HG03175 (cell line): ENCODE results near the gene ZNF512.
"Not testable (repeated sequence)": the region's sequence is repeated elsewhere in the genome, so short reads cannot be mapped to it uniquely, and the experiment has no call there.

ENCODE experiments used
- ATAC-seq: cut with Tn5 transposase; IDR thresholded peaks from one replicate; pipeline ENCODE4 v1.9.1; 2021; ENCODE audit warnings: mild to moderate bottlenecking, moderate library complexity; ENCODE audit not compliant: unreplicated experiment

Gene ZNF512

GRCh38 chr2:27630257-27630656 is 47.4 kb downstream of the ZNF512 start:
- not testable (repeated sequence) for ATAC-seq

GRCh38 chr2:27634291-27634690 is 51.4 kb downstream of the ZNF512 start:
- ATAC-seq = no peak

GRCh38 chr2:27636766-27637165 is 53.9 kb downstream of the ZNF512 start:
- ATAC-seq = no peak

- no peak for ATAC-seq
These were observed 55.3 kb downstream of the ZNF512 start for GRCh38 chr2:27638037-27638637.

GRCh38 chr2:27638709-27639108 is 55.9 kb downstream of the ZNF512 start:
- ATAC-seq = no peak

- ATAC-seq = no peak
These were observed 57.9 kb downstream of the ZNF512 start for GRCh38 chr2:27640722-27641245.

- ATAC-seq = no peak
These were observed 62.4 kb downstream of the ZNF512 start for GRCh38 chr2:27645197-27645596.

- ATAC-seq = no peak
These were observed 64.4 kb downstream of the ZNF512 start for GRCh38 chr2:27647289-27647688.

- ATAC-seq = no peak
These were observed 64.9 kb downstream of the ZNF512 start for GRCh38 chr2:27647737-27648136.

- no peak for ATAC-seq
These were observed 68.2 kb downstream of the ZNF512 start for GRCh38 chr2:27651056-27651455.

- no peak for ATAC-seq
These were observed 69.5 kb downstream of the ZNF512 start for GRCh38 chr2:27652341-27652740.

- ATAC-seq = no peak
These were observed 69.9 kb downstream of the ZNF512 start for GRCh38 chr2:27652790-27653189.

GRCh38 chr2:27653397-27653796 is 70.6 kb downstream of the ZNF512 start:
- ATAC-seq = no peak

GRCh38 chr2:27655155-27655951 is 72.5 kb downstream of the ZNF512 start:
- ATAC-seq = no peak

GRCh38 chr2:27661371-27661770 is 78.5 kb downstream of the ZNF512 start:
- ATAC-seq = no peak

- peak; percentile 77 for ATAC-seq
These were observed 80.7 kb downstream of the ZNF512 start, which contains the start of the genes SLC4A1AP and SUPT7L for GRCh38 chr2:27663285-27664153. TSS of gene SLC4A1AP (plus strand) at chr2:27663889. CDS start at chr2:27663915, 26 bp downstream. TSS of gene SUPT7L (minus strand) at chr2:27663614. CDS start at chr2:27662192, 1,422 bp downstream.

- peak; percentile 11 for ATAC-seq
These were observed 81.3 kb downstream of the ZNF512 start for GRCh38 chr2:27664154-27664574.

GRCh38 chr2:27664622-27665363 is 82.0 kb downstream of the ZNF512 start:
- no peak for ATAC-seq

- ATAC-seq = no peak
These were observed 84.6 kb downstream of the ZNF512 start for GRCh38 chr2:27667446-27667845.

- no peak for ATAC-seq
These were observed 88.4 kb downstream of the ZNF512 start for GRCh38 chr2:27671235-27671634.
